Measurements from ENCODE around the gene LGALS16.

- TF ChIP-seq CTCF (conservative IDR thresholded peaks at IDR 0.05; ENCODE audit: low read length) (no peak), EZH2phosphoT487 (IDR thresholded peaks at IDR 0.05; ENCODE audit: borderline replicate concordance) (no peak)
These were observed 31.8 kb upstream of the LGALS16 start for GRCh38 chr19:39623946-39624345.

All from Loucy (cell line).